Upper lobe of right lung (tissue), 1 donor: ENCODE results near the gene APOBEC3G. TPM values are rescaled to one million over a fixed set of nuclear protein-coding genes. Genes with fewer than 3 reads are reported as not detected.

ENCODE experiments used
- ATAC-seq: fragments of 200-7000 bp; cut with Tn5 transposase; one replicate; pipeline ENCODE4 v1.9.1; 2020; ENCODE audit warnings: mild to moderate bottlenecking, moderate library complexity
- DNase-seq: peaks from one replicate; pipeline ENCODE4 v3.0.0-alpha.2; 2020
- H3K27ac ChIP-seq: fragments of 200-600 bp; one replicate; pipeline ENCODE4 v1.8.0; 2022
- H3K27me3 ChIP-seq: fragments of 200-600 bp; one replicate; pipeline ENCODE4 v1.8.0; 2022; ENCODE audit warnings: mild to moderate bottlenecking
- H3K36me3 ChIP-seq: fragments of 200-600 bp; one replicate; pipeline ENCODE4 v1.8.0; 2022
- H3K4me1 ChIP-seq: fragments of 200-600 bp; one replicate; pipeline ENCODE4 v1.8.0; 2022
- H3K4me3 ChIP-seq: fragments of 200-600 bp; one replicate; pipeline ENCODE4 v1.8.0; 2022; ENCODE audit warnings: mild to moderate bottlenecking
- H3K9me3 ChIP-seq: fragments of 200-600 bp; one replicate; pipeline ENCODE4 v1.8.0; 2022
- CTCF ChIP-seq: fragments of 200-600 bp; IDR thresholded peaks from one replicate; pipeline ENCODE4 v1.8.0; 2022; ENCODE audit warnings: antibody characterized with exemption
- intact Hi-C: fragments of 100-400 bp; cut with DNase I; formaldehyde crosslinking; loops from one replicate; pipeline ENCODE4 v1.11.0; 2022
- total RNA-seq: library from RNA; stranded (reverse); fragmentation: NEBNext Ultra II Directional; extraction: Animal tissue kit (Norgen Biotek cat#: 25700); gene quantifications from one replicate; pipeline ENCODE4 v1.2.1, GENCODE V29; 2021
- donor health status: DM: no; HTN: yes; CAD: no; lungs with severe emphysema.

APOBEC3G gene
- total RNA-seq, 1 donor from 2014 or later, result 16.1 TPM

GRCh38 chr22:39081016-39081415 is 3.9 kb downstream of the APOBEC3G start:
- intact Hi-C loops, result no loop called here
- Histone ChIP-seq H3K27me3 (no peaks in the 10 kb centered on the region), H3K4me1 (peaks cover 11% of the 10 kb centered on the region), H3K4me3 (no peak overlapping the region), H3K27ac (no peak overlapping the region), H3K9me3 (no peaks in the 10 kb centered on the region), H3K36me3 (no peaks in the 10 kb centered on the region)
- DNase-seq (no peak), ATAC-seq (no peak)
- no peak for TF ChIP-seq CTCF

- DNase-seq (no peak), ATAC-seq (no peak)
- Histone ChIP-seq H3K36me3 (no peaks in the 10 kb centered on the region), H3K4me3 (no peak overlapping the region), H3K27ac (no peak overlapping the region), H3K4me1 (peaks cover 11% of the 10 kb centered on the region), H3K27me3 (no peaks in the 10 kb centered on the region), H3K9me3 (no peaks in the 10 kb centered on the region)
- no peak for TF ChIP-seq CTCF
- intact Hi-C loops, result no loop called here
These were observed 4.5 kb downstream of the APOBEC3G start for GRCh38 chr22:39081598-39081997.

DNA sequence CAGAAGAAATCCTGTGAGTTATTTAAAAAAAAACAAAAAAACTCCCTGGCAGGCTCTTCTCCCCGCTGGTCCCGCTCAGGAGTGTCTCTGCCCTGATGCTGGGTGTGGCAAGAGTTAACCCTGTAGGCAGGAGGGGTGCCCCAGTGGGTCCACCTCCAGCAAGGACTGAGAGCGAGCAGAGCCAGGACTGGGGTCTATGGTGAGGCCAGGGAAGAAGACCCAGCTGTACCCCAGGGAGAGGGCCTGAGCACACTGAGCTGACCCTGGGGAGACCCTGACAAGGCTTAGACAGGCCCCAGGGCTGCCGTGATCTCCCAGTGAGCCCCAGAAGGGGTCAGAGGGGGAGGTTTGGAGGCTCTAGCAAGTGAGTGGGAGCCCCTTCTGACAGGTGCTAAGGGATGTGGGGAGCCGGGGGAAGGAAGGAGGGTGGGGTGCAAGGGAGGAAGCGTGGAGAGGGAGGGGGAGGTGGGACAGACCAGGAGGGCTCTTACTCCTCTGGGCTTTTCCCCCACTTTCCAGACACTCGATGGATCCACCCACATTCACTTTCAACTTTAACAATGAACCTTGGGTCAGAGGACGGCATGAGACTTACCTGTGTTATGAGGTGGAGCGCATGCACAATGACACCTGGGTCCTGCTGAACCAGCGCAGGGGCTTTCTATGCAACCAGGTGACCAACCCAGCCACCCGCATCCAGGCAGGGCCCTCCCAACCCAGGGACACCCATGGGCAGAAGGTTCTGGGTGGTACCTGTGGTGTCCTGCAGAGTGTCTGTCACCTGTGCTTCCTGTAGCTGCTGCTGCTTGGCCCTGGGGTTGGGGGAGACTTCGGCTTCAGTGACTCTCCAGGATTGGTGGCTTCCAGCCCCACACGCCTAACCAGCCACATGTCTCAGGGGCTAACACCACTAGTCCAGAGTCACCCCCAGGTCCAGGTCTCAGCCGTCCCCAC is 6.4 kb downstream of the APOBEC3G start:
- H3K4me3 ChIP-seq, result no peak overlapping the region
- no peaks in the 10 kb centered on the region for H3K36me3 ChIP-seq
- H3K4me1 ChIP-seq, result peaks cover under 1% of the 10 kb centered on the region
- H3K9me3 ChIP-seq, result no peaks in the 10 kb centered on the region
- no peaks in the 10 kb centered on the region for H3K27me3 ChIP-seq
- intact Hi-C loops, result no loop called here
- TF ChIP-seq CTCF, result no peak
- DNase-seq (no peak), ATAC-seq (no peak)
- no peak overlapping the region for H3K27ac ChIP-seq

- Histone ChIP-seq H3K36me3 (no peaks in the 10 kb centered on the region), H3K4me1 (no peaks in the 10 kb centered on the region), H3K27ac (no peak overlapping the region), H3K27me3 (no peaks in the 10 kb centered on the region), H3K9me3 (no peaks in the 10 kb centered on the region), H3K4me3 (no peak overlapping the region)
- no peak for DNase-seq
- intact Hi-C loops, result no loop called here
- no peak for ATAC-seq
- TF ChIP-seq CTCF, result no peak
These were observed 7.6 kb downstream of the APOBEC3G start for GRCh38 chr22:39084666-39085065.

GRCh38 chr22:39087098-39087497 is 10.0 kb downstream of the APOBEC3G start:
- Histone ChIP-seq H3K4me3 (no peak overlapping the region), H3K27me3 (no peaks in the 10 kb centered on the region), H3K9me3 (no peaks in the 10 kb centered on the region), H3K36me3 (no peaks in the 10 kb centered on the region), H3K4me1 (no peaks in the 10 kb centered on the region), H3K27ac (no peak overlapping the region)
- intact Hi-C loops, result no loop called here
- DNase-seq, result no peak
- no peak for ATAC-seq
- TF ChIP-seq CTCF, result no peak
